Measurements from ENCODE around the gene CDH6. TPM values are rescaled to one million over a fixed set of nuclear protein-coding genes. Genes with fewer than 3 reads are reported as not detected.

Gene CDH6
- polyA plus RNA-seq, 1 donor = 89.6 TPM

DNA sequence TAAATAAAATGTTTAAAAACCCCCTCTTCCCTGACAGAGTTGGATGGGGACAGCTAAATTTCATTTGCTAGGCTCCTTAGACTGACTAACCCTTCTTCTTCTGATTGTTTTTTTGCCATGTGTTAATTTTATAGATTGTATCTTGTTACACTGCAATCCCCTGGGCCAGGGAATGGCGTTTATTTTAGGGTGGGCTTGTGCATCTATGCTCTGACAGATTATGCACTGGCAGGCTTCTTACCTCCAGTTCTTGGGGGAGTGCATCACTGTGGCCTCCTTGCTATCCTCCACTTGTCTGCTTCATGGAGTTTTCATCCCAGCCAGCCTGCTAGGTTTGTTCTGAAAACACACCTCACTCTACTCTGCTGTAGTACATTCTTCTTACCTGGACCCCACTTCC lies 178.6 kb downstream of the CDH6 start:
- DNase-seq = no peak

GRCh38 chr5:31375999-31376720 lies 182.7 kb downstream of the CDH6 start:
- DNase-seq = no peak

GRCh38 chr5:31377274-31377946 lies 183.9 kb downstream of the CDH6 start:
- no peak for DNase-seq

DNA sequence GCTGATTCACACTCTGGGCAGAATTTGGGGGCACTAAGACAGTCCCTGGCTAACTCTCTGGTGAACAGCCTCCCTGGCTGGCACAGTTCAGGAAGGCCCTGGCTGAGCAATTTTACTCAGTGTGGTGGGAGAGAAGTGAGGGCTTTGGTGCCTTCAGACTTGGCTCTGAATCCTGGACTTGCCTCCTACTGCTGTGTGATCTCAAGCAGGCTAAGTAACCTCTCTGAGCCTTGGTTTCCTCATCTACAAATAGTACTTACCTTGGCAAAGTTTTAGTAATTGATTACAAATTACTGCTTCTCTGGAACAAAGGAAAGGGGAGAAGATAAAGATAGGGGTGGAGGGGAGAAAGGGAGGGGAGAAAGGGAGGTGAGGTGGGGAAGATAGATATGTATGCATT lies 184.7 kb downstream of the CDH6 start:
- no peak for DNase-seq
